HCEC 1CT (cell line): ENCODE data around the gene STX17.

Experiments
- DNase-seq: peaks from one replicate; pipeline ENCODE4 v3.0.0-alpha.2; 2017

STX17 gene

GRCh38 chr9:99911600-99911999 lies 5.1 kb downstream of the STX17 start:
- no peak for DNase-seq

- no peak for DNase-seq
Measured at GRCh38 chr9:99916650-99917049, 10.2 kb downstream of the STX17 start.

- DNase-seq, result no peak
Measured at GRCh38 chr9:99918134-99918533, 11.7 kb downstream of the STX17 start.

- DNase-seq, result no peak
Measured at GRCh38 chr9:99919930-99920329, 13.5 kb downstream of the STX17 start.

GRCh38 chr9:99921875-99922710 lies 15.6 kb downstream of the STX17 start:
- no peak for DNase-seq

GRCh38 chr9:99922711-99923030 lies 16.2 kb downstream of the STX17 start:
- no peak for DNase-seq

- no peak for DNase-seq
Measured at GRCh38 chr9:99925541-99925940, 19.1 kb downstream of the STX17 start.

- DNase-seq, result no peak
Measured at GRCh38 chr9:99929652-99930051, 23.2 kb downstream of the STX17 start.

GRCh38 chr9:99931155-99931840 lies 24.8 kb downstream of the STX17 start:
- no peak for DNase-seq

GRCh38 chr9:99936947-99937587 lies 30.6 kb downstream of the STX17 start:
- DNase-seq, result no peak

- DNase-seq, result no peak
Measured at GRCh38 chr9:99947395-99947794, 40.9 kb downstream of the STX17 start.

- DNase-seq, result no peak
Measured at GRCh38 chr9:99948482-99948881, 42.0 kb downstream of the STX17 start.

GRCh38 chr9:99948896-99949295 lies 42.4 kb downstream of the STX17 start:
- no peak for DNase-seq

GRCh38 chr9:99953861-99954507 lies 47.5 kb downstream of the STX17 start:
- no peak for DNase-seq

GRCh38 chr9:99954819-99955218 lies 48.4 kb downstream of the STX17 start:
- DNase-seq, result no peak

- no peak for DNase-seq
Measured at GRCh38 chr9:99955606-99956005, 49.2 kb downstream of the STX17 start.

- no peak for DNase-seq
Measured at GRCh38 chr9:99962680-99963261, 56.3 kb downstream of the STX17 start.

- no peak for DNase-seq
Measured at GRCh38 chr9:99964336-99964735, 57.9 kb downstream of the STX17 start.

- no peak for DNase-seq
Measured at GRCh38 chr9:99966001-99966400, 59.5 kb downstream of the STX17 start.

- peak; percentile 1 for DNase-seq
Measured at GRCh38 chr9:99966716-99967115, 60.3 kb downstream of the STX17 start.

- DNase-seq, result no peak
Measured at GRCh38 chr9:99967457-99967856, 61.0 kb downstream of the STX17 start.

- no peak for DNase-seq
Measured at GRCh38 chr9:99970481-99970880, 64.0 kb downstream of the STX17 start.

GRCh38 chr9:99971410-99971809 lies 65.0 kb downstream of the STX17 start:
- DNase-seq, result no peak
